NCI-H1105 treated with DMSO at 0.1 percent for 48 hours (cell line): ENCODE data around the gene SNAPC2.
"Not testable (repeated sequence)": the region's sequence is repeated elsewhere in the genome, so short reads cannot be mapped to it uniquely, and the experiment has no call there.

ENCODE experiments used
- DNase-seq: peaks from one replicate; lab custom pipeline; 2025; lab: John Stamatoyannopoulos, UW

Gene SNAPC2

DNA sequence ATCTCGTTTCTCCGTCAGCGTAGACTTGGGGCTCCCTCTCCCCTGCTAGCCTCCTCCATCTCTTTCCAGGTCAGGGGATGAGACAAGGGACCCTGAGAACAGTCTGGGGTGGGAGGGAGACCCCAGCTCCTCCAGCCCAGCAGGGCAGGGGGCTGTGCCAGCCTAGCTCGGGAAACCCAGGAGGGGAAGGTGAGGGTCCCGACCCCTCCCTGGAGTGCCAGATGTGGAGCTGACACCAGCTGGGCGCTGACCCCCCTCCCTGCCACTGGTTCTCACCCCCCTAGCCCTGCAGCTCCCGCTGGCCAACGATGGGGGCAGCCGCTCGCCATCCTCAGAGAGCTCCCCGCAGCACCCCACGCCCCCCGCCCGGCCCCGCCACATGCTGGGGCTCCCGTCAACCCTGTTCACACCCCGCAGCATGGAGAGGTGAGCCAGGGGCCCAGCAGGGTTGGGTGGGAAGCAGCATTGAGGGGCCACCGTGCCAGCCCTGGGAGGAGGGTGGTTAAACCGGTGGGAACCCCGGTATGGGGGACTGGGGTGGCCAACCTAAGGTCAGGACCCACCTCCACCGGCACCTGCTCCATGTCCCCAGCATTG, 10.6 kb upstream of the SNAPC2 start:
- no peak for DNase-seq

DNA sequence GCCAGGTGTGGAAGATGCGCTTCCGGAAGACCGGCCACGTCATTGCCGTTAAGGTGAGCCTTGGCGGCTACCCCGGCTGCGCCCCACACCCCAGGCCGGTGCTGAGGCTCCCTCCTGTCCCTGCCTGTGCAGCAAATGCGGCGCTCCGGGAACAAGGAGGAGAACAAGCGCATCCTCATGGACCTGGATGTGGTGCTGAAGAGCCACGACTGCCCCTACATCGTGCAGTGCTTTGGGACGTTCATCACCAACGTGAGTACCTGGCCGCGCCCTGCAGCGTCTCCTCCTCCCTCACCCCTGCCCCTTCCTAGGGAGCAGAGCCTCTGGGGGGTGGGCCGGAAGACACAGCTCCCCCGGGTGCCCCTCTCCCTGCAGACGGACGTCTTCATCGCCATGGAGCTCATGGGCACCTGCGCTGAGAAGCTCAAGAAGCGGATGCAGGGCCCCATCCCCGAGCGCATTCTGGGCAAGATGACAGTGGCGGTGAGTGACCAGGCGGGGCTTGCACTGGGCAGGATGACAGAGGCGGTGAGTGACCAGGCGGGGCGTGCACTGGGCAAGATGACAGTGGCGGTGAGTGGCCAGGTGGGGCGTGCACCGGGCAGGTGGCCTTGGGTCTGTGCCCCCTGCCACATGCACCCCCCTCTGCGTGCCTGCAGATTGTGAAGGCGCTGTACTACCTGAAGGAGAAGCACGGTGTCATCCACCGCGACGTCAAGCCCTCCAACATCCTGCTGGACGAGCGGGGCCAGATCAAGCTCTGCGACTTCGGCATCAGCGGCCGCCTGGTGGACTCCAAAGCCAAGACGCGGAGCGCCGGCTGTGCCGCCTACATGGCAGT, 9.6 kb upstream of the SNAPC2 start:
- DNase-seq, result no peak

GRCh38 chr19:7911508-7912143, 8.5 kb upstream of the SNAPC2 start:
- DNase-seq, result no peak

DNA sequence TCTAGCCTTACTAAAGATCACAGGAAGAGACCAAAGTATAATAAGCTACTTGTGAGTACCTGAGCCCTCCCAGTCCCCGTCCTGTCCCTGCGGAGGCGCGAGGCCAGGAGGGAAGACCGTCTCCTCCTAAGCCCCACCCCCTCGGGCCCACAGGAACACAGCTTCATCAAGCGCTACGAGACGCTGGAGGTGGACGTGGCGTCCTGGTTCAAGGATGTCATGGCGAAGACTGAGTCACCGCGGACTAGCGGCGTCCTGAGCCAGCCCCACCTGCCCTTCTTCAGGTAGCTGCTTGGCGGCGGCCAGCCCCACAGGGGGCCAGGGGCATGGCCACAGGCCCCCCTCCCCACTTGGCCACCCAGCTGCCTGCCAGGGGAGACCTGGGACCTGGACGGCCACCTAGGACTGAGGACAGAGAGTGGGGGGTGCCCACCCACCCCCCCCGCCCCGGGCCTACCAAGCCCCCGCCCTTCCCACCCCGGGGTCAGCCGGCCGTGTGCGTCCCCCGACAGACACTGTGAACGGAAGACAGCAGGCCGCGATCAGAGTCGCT, 7.9 kb upstream of the SNAPC2 start:
- no peak for DNase-seq

- no peak for DNase-seq
Measured at GRCh38 chr19:7912697-7913564, 7.2 kb upstream of the SNAPC2 start.

DNA sequence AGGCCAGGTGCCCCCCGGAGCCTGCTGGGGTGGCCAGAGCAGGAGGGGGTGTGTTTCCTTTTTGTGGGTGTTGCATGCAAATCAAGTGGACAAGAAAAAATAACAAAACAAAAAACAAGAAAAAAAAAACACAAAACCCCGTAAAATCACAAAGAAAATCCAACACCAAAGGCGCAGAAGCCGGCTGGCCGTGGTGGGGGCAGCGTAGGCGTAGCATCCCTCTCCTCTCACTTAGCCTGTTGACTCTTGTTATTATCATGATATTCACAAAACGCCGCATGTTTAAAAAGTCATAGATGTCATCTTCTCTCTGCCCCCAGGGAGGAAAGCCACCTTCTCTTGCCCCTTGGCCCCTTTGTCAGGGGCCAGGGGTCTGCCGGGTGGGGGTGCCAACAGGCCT, 6.5 kb upstream of the SNAPC2 start:
- DNase-seq, result no peak

GRCh38 chr19:7914099-7914498, 6.0 kb upstream of the SNAPC2 start:
- DNase-seq, result no peak

DNA sequence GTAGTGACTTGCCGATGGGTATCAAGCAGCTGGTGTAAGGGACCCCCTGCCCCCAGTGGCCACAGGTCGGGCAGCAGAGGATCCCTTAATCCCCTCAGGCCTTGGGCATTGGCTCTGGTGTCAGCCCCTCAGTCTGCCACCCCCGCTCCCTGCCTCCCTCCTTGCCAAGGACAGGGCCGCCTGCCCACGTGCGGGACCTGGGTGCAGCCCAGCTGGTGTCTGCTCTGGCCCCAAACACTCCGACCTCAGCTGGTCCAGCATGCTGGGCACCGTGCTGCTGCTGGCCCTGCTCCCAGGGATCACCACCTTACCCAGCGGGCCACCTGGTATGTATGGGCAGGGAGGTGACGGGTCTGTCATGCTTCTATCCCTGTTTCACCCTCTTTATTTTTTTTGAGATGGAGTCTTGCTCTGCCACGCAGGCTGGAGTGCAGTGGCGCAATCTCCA, 5.5 kb upstream of the SNAPC2 start, which contains the start of gene TGFBR3L:
Gene TGFBR3L (plus strand): TSS at position 233 of the 448 bp plus-strand sequence.
- DNase-seq, result no peak

DNA sequence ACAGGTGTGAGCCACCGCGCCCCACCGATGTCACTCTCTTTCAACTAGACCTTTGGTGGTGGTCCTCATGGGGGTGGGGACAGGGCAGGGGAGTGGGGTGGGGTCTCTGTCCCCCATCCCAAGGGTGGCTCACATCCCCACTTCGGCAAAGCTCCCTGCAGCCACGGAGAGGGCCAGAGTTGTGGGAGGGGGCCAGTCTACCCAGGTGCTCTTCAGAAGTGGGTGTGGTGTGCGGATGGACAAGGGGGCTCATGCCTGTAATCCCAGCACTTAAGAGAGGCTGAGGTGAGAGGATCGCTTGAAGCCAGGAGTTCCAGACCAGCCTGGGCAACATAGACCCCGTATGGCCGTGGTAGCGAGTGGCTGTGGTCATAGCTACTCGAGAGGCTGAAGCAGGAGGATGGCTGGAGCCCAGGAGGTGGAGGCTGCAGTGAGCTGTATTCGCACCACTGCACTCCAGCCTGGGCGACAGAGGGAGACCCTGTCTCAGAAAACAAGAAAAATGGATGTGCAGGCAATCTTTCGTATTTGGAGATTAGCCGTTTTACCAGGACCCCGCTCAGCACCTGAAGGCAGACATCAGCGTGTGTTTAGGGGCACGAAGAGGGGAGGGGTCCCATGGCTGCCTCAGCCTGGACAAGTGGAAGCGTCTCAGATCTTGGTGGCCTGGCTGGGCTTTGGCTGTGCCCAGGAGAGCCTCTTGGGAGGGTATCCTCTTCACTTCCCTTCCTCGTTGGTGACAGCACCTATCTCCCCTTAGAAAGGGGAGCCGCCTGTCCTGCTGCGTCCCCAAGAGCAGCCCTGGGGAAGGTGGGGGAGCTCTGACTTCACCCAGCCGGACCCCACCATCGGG, 4.7 kb upstream of the SNAPC2 start:
- DNase-seq, result no peak

GRCh38 chr19:7916103-7916954, 3.8 kb upstream of the SNAPC2 start:
- DNase-seq, result no peak

DNA sequence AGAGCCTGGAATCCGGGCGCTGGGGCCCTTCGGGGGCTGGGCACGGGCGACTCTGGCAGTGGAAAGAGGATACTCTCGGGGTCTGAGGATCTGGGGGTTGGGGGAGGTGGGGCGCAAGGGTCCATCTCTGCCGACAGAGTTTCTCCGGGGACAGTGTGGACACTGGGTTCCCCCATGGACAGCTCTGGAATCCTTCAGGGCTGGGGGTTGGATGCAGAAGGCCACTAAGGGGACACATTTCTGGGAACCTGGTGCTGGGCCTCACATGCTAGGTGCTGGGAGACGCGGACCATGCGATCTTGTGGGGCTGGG, 3.2 kb upstream of the SNAPC2 start:
- no peak for DNase-seq

GRCh38 chr19:7917267-7918061, 2.7 kb upstream of the SNAPC2 start:
- DNase-seq, result peak; percentile 39

DNA sequence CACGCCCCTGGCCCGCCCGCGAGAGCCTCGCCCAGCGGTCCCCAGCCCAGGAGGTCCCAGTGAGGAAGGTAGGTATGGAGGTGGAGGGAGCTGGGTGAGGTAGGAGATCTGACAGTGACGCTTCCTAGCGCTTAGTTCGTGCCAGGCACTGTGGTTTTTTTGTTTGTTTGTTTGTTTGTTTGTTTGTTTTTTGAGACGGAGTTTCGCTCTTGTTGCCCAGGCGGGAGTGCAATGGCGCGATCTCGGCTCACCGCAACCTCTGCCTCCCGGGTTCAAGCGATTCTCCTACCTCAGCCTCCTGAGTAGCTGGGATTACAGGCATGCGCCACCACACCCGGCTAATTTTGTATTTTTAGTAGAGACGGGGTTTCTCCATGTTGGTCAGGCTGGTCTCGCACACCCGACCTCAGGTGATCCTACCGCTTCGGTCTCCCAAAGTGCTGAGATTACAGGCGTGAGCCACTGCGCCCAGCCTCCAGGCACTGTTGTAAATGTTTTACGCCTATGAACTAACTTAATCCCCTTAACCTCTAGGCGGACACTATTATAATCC, 2.0 kb upstream of the SNAPC2 start:
- not testable (repeated sequence) for DNase-seq

DNA sequence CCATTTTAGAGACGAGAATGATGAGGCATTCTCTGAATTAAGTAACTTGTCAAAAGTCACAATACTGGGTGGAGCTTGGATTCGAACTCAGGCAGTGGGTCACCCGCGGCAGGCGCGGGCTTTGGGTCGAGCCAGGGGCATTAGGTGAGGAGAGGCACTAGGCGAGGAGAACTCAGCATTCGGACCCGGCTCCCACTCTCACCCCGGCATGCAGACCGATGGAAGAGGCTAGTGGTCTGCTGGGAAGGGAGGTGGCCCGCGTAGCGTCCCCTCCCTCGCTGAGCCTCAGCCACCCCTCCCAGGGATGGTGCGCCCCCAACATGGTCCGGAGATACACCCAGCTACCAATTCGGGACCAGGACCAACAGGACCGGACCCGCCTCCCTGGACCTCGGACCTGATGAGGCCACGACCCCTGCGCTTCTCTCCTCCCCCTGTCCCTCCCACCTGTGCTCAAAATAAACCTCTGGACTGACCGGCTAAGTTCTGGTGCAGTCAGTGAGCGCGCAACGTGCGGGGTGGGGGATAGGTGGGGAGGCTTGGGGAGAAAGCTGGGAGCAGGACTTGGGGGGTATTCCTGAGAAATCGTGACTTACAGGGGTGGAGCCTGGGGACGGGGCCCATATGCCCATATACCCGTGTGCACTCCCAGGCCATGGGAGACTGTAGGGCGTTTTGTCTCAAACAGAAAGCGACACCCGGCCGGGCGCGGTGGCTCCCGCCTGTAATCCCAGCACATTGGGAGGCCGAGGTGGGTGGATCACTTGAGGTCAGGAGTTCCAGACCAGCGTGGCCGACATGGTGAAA, 1.3 kb upstream of the SNAPC2 start:
- no peak for DNase-seq

- DNase-seq, result peak; percentile 95
Measured at GRCh38 chr19:7920519-7921301, 572 bp downstream of the SNAPC2 start.

- peak; percentile 40 for DNase-seq
Measured at GRCh38 chr19:7921302-7921966, 1.3 kb downstream of the SNAPC2 start.
